DND-41 (cell line): ENCODE measurements around the gene SPTA1.

Source experiments
- EZH2 ChIP-seq: IDR thresholded peaks from 3 replicates; pipeline ENCODE4 v1.6.1; 2012; ENCODE audit warnings: borderline replicate concordance, low read depth, mild to moderate bottlenecking, moderate library complexity, low read length, inconsistent platforms; ENCODE audit not compliant: severe bottlenecking
- TF ChIP-seq, protein P1 (sequence below): IDR thresholded peaks from 2 replicates; pipeline ENCODE4 v1.5.1; 2012; ENCODE audit warnings: borderline replicate concordance, low read length, moderate library complexity, mild to moderate bottlenecking; ENCODE audit not compliant: poor library complexity, severe bottlenecking; ENCODE audit errors: extremely low read depth

DNA sequence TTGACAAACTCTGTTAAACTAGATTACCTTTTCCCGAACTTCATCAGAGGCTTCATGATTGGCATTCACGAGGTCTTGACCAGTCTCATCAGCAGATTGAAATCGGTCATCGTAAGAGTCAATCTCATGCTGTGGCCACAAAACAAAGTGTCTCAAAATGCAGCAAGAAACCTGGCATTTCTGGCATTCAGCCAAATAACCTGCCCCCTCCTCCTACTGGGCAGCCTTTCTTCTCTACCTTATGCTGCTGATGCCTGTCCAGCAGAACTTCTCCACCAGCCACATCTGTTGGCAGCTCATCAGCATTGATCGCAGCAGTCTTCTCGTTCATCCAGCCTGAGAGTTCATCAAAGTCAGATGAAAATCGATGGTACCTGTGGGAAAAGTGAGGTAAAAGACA, 12.2 kb downstream of the SPTA1 start:
- TF ChIP-seq, protein P1, sequence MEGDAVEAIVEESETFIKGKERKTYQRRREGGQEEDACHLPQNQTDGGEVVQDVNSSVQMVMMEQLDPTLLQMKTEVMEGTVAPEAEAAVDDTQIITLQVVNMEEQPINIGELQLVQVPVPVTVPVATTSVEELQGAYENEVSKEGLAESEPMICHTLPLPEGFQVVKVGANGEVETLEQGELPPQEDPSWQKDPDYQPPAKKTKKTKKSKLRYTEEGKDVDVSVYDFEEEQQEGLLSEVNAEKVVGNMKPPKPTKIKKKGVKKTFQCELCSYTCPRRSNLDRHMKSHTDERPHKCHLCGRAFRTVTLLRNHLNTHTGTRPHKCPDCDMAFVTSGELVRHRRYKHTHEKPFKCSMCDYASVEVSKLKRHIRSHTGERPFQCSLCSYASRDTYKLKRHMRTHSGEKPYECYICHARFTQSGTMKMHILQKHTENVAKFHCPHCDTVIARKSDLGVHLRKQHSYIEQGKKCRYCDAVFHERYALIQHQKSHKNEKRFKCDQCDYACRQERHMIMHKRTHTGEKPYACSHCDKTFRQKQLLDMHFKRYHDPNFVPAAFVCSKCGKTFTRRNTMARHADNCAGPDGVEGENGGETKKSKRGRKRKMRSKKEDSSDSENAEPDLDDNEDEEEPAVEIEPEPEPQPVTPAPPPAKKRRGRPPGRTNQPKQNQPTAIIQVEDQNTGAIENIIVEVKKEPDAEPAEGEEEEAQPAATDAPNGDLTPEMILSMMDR, result no peak
- TF ChIP-seq EZH2, result no peak
